ENCODE data around the gene MYBPH. TPM values are rescaled to one million over a fixed set of nuclear protein-coding genes. Genes with fewer than 3 reads are reported as not detected.

MYBPH gene
- total RNA-seq, 6 experiments from 2014 or later, result 0.12 TPM; not detected in 5

- peaks cover 0 to 5% of the 10 kb centered on the region in 2 donors for H3K27me3 ChIP-seq
- DNase-seq, result no peak
- no peak overlapping the region for H3K27ac ChIP-seq
- H3K9me3 ChIP-seq, result no peaks in the 10 kb centered on the region
- H3K4me1 ChIP-seq, result peaks cover 0 to 13% (median 2%) of the 10 kb centered on the region in 4 donors
- TF ChIP-seq POLR2A (IDR thresholded peaks at IDR 0.05) (no peak), CTCF (IDR thresholded peaks at IDR 0.05) (no peak)
- H3K36me3 ChIP-seq, result no peaks in the 10 kb centered on the region
- ATAC-seq, result no peak
- WGBS (ENCODE audit: insufficient coverage, low coverage, low lambda C conversion rate, missing lambda C conversion rate), result 80% methylated on average over 3 of the region's 3 CpGs
- intact Hi-C loops (cut with DNase I), result no loop called here
- H3K4me3 ChIP-seq, result no peak overlapping the region
Observed at GRCh38 chr1:203130358-203130985, 45.2 kb downstream of the MYBPH start.

GRCh38 chr1:203129501-203130231, 46.0 kb downstream of the MYBPH start:
- Histone ChIP-seq H3K4me1 (peaks cover 0 to 13% (median 2%) of the 10 kb centered on the region in 4 donors), H3K9me3 (no peaks in the 10 kb centered on the region), H3K4me3 (no peak overlapping the region), H3K27me3 (peaks cover 0 to 5% of the 10 kb centered on the region in 2 donors), H3K27ac (no peak overlapping the region), H3K36me3 (no peaks in the 10 kb centered on the region)
- DNase-seq (peak in 2 of 3 donors; percentile 54 to 59), ATAC-seq (peak in 3 of 4 donors; percentile 17 to 27 (median 23))
- intact Hi-C loops (cut with DNase I), result no loop called here
- 17% methylated on average over 4 of the region's 7 CpGs for WGBS (ENCODE audit: insufficient coverage, low coverage, low lambda C conversion rate, missing lambda C conversion rate)
- TF ChIP-seq CTCF (IDR thresholded peaks at IDR 0.05) (no peak), POLR2A (IDR thresholded peaks at IDR 0.05) (no peak)

GRCh38 chr1:203128716-203129500, 46.7 kb downstream of the MYBPH start:
- H3K27me3 ChIP-seq, result peaks cover 0 to 5% of the 10 kb centered on the region in 2 donors
- WGBS (ENCODE audit: insufficient coverage, low coverage, low lambda C conversion rate, missing lambda C conversion rate), result 67% methylated on average over 3 of the region's 29 CpGs
- intact Hi-C loops (cut with DNase I), result no loop called here
- peak overlapping the region in 1 of 3 donors; percentile 47 for H3K4me3 ChIP-seq
- no peaks in the 10 kb centered on the region for H3K36me3 ChIP-seq
- no peaks in the 10 kb centered on the region for H3K9me3 ChIP-seq
- ATAC-seq, result peak in 1 of 4 donors; percentile 5
- no peak overlapping the region for H3K27ac ChIP-seq
- H3K4me1 ChIP-seq, result peaks cover 0 to 13% (median 2%) of the 10 kb centered on the region in 4 donors
- TF ChIP-seq POLR2A (IDR thresholded peaks at IDR 0.05), result no peak
- no peak for TF ChIP-seq CTCF (IDR thresholded peaks at IDR 0.05)
- DNase-seq, result no peak

GRCh38 chr1:203128431-203128715, 47.3 kb downstream of the MYBPH start:
- H3K27ac ChIP-seq, result no peak overlapping the region
- DNase-seq (no peak), ATAC-seq (no peak)
- H3K4me3 ChIP-seq, result peak overlapping the region in 2 of 3 donors; percentile 12 to 47
- H3K4me1 ChIP-seq, result peaks cover 0 to 13% (median 2%) of the 10 kb centered on the region in 4 donors
- intact Hi-C loops (cut with DNase I), result no loop called here
- WGBS (ENCODE audit: insufficient coverage, low coverage, low lambda C conversion rate, missing lambda C conversion rate), result 20% methylated on average over 1 of the region's 7 CpGs
- peaks cover 0 to 5% of the 10 kb centered on the region in 2 donors for H3K27me3 ChIP-seq
- TF ChIP-seq CTCF (IDR thresholded peaks at IDR 0.05) (no peak), POLR2A (IDR thresholded peaks at IDR 0.05) (no peak)
- H3K36me3 ChIP-seq, result no peaks in the 10 kb centered on the region
- H3K9me3 ChIP-seq, result no peaks in the 10 kb centered on the region

Measured in right lobe of liver (tissue), 6 donors.